GM12878 (cell line): ENCODE data around the gene ASIC1.

Experiments
- CTCF ChIP-seq, 3 experiments: IDR thresholded peaks in 2 of 3; conservative IDR thresholded peaks in 1 of 3; 2 replicates each; pipeline ENCODE4 v1.5.1; 2011; ENCODE audit warnings: low read depth in 3 of 3, low read length in 3 of 3, mild to moderate bottlenecking in 3 of 3, control low read depth in 2 of 3, moderate library complexity in 2 of 3, inconsistent platforms in 1 of 3, mixed read lengths in 1 of 3; ENCODE audit not compliant: control insufficient read depth in 2 of 3, insufficient read depth in 1 of 3; ENCODE audit errors: extremely low read depth in 1 of 3
- ESRRA ChIP-seq: IDR thresholded peaks from 2 replicates; pipeline ENCODE4 v1.6.1; 2012; ENCODE audit warnings: mild to moderate bottlenecking, low read length, improper control_type of control experiment
- NFYB ChIP-seq: IDR thresholded peaks from 2 replicates; pipeline ENCODE4 v1.6.1; 2011; ENCODE audit warnings: low read depth, mild to moderate bottlenecking, low read length, improper control_type of control experiment, moderate library complexity; ENCODE audit not compliant: insufficient read depth
- PBX3 ChIP-seq: IDR thresholded peaks from 2 replicates; pipeline ENCODE4 v1.6.1; 2011; ENCODE audit warnings: mild to moderate bottlenecking, low read depth, low read length, moderate library complexity; ENCODE audit not compliant: insufficient replicate concordance
- REST ChIP-seq: IDR thresholded peaks from 2 replicates; pipeline ENCODE4 v1.6.1; 2012; ENCODE audit warnings: mild to moderate bottlenecking, low read depth, low read length
- SKIL ChIP-seq: fragments of 450-650 bp; IDR thresholded peaks from 2 replicates; pipeline ENCODE4 v1.6.1; 2017; ENCODE audit warnings: mild to moderate bottlenecking, low read depth, inconsistent platforms; ENCODE audit not compliant: poor library complexity, severe bottlenecking
- TCF7 ChIP-seq: IDR thresholded peaks from 2 replicates; pipeline ENCODE4 v1.6.1; 2014; ENCODE audit warnings: antibody characterized with exemption, borderline replicate concordance

- no peak for TF ChIP-seq ESRRA
- TF ChIP-seq TCF7: no peak
- TF ChIP-seq REST: no peak
- TF ChIP-seq PBX3: no peak
- no peak for TF ChIP-seq NFYB
- TF ChIP-seq SKIL: no peak
- no peak for TF ChIP-seq CTCF (IDR thresholded peaks at IDR 0.05 in 2 of 3, conservative IDR thresholded peaks at IDR 0.05 in 1 of 3; ENCODE audit: control insufficient read depth in 2 of 3, extremely low read depth in 1 of 3, insufficient read depth in 1 of 3, low read depth in 3 of 3, low read length in 3 of 3)
These were observed 788 bp upstream of the ASIC1 start for GRCh38 chr12:50056639-50056976.
